GM12874 (cell line): Measurements from ENCODE around the gene ARRDC5.

Source experiments
- CTCF ChIP-seq: IDR thresholded peaks from 2 replicates; pipeline ENCODE4 v1.5.1; 2011; ENCODE audit warnings: low read depth, mild to moderate bottlenecking, control low read depth, low read length, moderate library complexity; ENCODE audit not compliant: insufficient read depth

The ARRDC5 gene

GRCh38 chr19:4878491-4878968, 24.2 kb downstream of the ARRDC5 start:
- no peak for TF ChIP-seq CTCF

- TF ChIP-seq CTCF = no peak
These were observed 24.8 kb downstream of the ARRDC5 start for GRCh38 chr19:4877753-4878490.

GRCh38 chr19:4873930-4874329, 28.8 kb downstream of the ARRDC5 start:
- TF ChIP-seq CTCF = no peak

- TF ChIP-seq CTCF = no peak
These were observed 31.0 kb downstream of the ARRDC5 start for GRCh38 chr19:4871711-4872110.

- no peak for TF ChIP-seq CTCF
These were observed 32.5 kb downstream of the ARRDC5 start for GRCh38 chr19:4870025-4870700.

- no peak for TF ChIP-seq CTCF
These were observed 34.3 kb downstream of the ARRDC5 start for GRCh38 chr19:4868286-4868834.

- no peak for TF ChIP-seq CTCF
These were observed 35.0 kb downstream of the ARRDC5 start, which contains the start of gene PLIN3 for GRCh38 chr19:4867534-4868285. Gene PLIN3 (minus strand): TSS chr19:4867667. CDS start chr19:4861394, 6,273 bp downstream.
